Right lobe of liver (tissue), 6 donors: Measurements from ENCODE around the gene TBC1D19. TPM values are rescaled to one million over a fixed set of nuclear protein-coding genes. Genes with fewer than 3 reads are reported as not detected.
"Not testable (repeated sequence)": the region's sequence is repeated elsewhere in the genome, so short reads cannot be mapped to it uniquely, and the experiment has no call there.

Source experiments
- ATAC-seq, 4 donors: fragments of 200-7000 bp; cut with Tn5 transposase; one replicate each; pipeline ENCODE4 v1.9.1; 2020; ENCODE audit warnings: mild to moderate bottlenecking in 4 of 4, moderate library complexity in 4 of 4
- DNase-seq, 3 donors: peaks; one replicate each; pipeline ENCODE4 v3.0.0-alpha.2; 2020
- H3K27ac ChIP-seq, 3 donors: fragments of 200-600 bp; one replicate each; pipeline ENCODE4 v1.8.0; 2022
- H3K27me3 ChIP-seq, 2 donors: fragments of 200-600 bp; one replicate each; pipeline ENCODE4 v1.8.0; 2022
- H3K36me3 ChIP-seq, 4 donors: fragments of 200-600 bp; sonication (generic) in 1 of 4; one replicate each; pipeline versions ENCODE4 v1.5.1 to v1.8.0; 2017 to 2022; ENCODE audit warnings: control low read depth in 1 of 4
- H3K4me1 ChIP-seq, 4 donors: fragments of 200-600 bp; sonication (generic) in 1 of 4; one replicate each; pipeline versions ENCODE4 v1.5.1 to v1.8.0; 2017 to 2022; ENCODE audit warnings: control low read depth in 1 of 4
- H3K4me3 ChIP-seq, 3 donors: fragments of 200-600 bp; one replicate each; pipeline ENCODE4 v1.8.0; 2022
- H3K9me3 ChIP-seq, 4 donors: fragments of 200-600 bp; sonication (generic) in 1 of 4; one replicate each; pipeline versions ENCODE4 v1.5.1 to v1.8.0; 2017 to 2022; ENCODE audit warnings: control low read depth in 1 of 4
- POLR2A ChIP-seq: fragments of 450-650 bp; IDR thresholded peaks from one replicate; pipeline ENCODE4 v1.6.1; 2017; ENCODE audit warnings: antibody characterized with exemption, mild to moderate bottlenecking
- WGBS: methylation state at CpG from one replicate; pipeline ENCODE4 v1.1.6; 2018; ENCODE audit warnings: low coverage, low lambda C conversion rate; ENCODE audit not compliant: insufficient coverage; ENCODE audit errors: missing lambda C conversion rate; 5-methylcytosine and 5-hydroxymethylcytosine counted together
- intact Hi-C, 2 donors: fragments of 100-400 bp; cut with DNase I; formaldehyde crosslinking; loops; one replicate each; pipeline versions ENCODE4 v1.11.2 to v1.14.1; 2022
- total RNA-seq, 6 experiments: library from RNA; depleted of rRNA in 2 of 6; stranded (reverse); fragments of >200 nt in 2 of 6; fragmentation: NEBNext Ultra II Directional in 3 of 6; extraction: Animal tissue kit (Norgen Biotek cat#: 25700) in 3 of 6; gene quantifications; one replicate each; pipeline versions ENCODE4 v1.1.0 to v1.2.4, GENCODE V29; 2016 to 2023
- TF ChIP-seq, protein P1 (sequence below), 4 donors: fragments of 200-600 bp in 3 of 4; fragments of 450-650 bp in 1 of 4; IDR thresholded peaks; one replicate each; pipeline versions ENCODE4 v1.5.1 to v1.8.0; 2016 to 2022; ENCODE audit warnings: antibody characterized with exemption in 4 of 4, mild to moderate bottlenecking in 2 of 4
- donor health status: DM: no; HTN: yes; CAD: no.
- donor health status: DM: no; HTN: no; CAD: no.
- donor health status: DM: no; HTN: no; CAD: no.
- donor health status: DM: no; HTN: yes; CAD: no.
- donor health status: DM: no; HTN: yes; CAD: no.

The TBC1D19 gene
- total RNA-seq, 6 experiments from 2014 or later, result 1.8 to 5.3 (median 2.4) TPM

GRCh38 chr4:26685250-26685649, 101.4 kb downstream of the TBC1D19 start:
- Histone ChIP-seq H3K27ac (no peak overlapping the region), H3K27me3 (no peaks in the 10 kb centered on the region), H3K9me3 (no peaks in the 10 kb centered on the region), H3K4me1 (no peaks in the 10 kb centered on the region), H3K4me3 (no peak overlapping the region), H3K36me3 (no peaks in the 10 kb centered on the region)
- DNase-seq (no peak), ATAC-seq (no peak)
- intact Hi-C loops, result no loop called here
- TF ChIP-seq, protein P1, sequence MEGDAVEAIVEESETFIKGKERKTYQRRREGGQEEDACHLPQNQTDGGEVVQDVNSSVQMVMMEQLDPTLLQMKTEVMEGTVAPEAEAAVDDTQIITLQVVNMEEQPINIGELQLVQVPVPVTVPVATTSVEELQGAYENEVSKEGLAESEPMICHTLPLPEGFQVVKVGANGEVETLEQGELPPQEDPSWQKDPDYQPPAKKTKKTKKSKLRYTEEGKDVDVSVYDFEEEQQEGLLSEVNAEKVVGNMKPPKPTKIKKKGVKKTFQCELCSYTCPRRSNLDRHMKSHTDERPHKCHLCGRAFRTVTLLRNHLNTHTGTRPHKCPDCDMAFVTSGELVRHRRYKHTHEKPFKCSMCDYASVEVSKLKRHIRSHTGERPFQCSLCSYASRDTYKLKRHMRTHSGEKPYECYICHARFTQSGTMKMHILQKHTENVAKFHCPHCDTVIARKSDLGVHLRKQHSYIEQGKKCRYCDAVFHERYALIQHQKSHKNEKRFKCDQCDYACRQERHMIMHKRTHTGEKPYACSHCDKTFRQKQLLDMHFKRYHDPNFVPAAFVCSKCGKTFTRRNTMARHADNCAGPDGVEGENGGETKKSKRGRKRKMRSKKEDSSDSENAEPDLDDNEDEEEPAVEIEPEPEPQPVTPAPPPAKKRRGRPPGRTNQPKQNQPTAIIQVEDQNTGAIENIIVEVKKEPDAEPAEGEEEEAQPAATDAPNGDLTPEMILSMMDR (IDR thresholded peaks at IDR 0.05), result no peak
- no peak for TF ChIP-seq POLR2A
- 100% methylated on average over 1 of the region's 1 CpG for WGBS

DNA sequence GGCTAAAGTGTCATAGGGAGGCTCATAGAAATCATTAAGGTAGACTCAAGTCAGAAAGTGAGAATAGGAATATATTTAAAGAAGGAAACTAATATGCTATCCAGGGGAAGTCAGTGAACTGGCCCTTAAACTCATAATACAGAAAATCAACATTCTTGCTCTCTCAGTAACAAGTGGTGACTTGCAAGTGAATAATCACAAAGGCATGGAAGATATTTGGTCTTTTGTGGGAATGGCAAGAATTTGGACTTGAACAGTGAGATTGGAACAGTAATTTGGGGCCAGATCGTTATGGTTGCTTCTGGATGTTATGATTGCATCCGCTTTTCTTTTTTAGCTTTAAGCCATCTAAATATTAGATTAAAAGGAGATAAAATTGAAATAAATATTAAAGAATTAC, 103.8 kb downstream of the TBC1D19 start:
- H3K4me3 ChIP-seq, result no peak overlapping the region
- TF ChIP-seq POLR2A, result no peak
- TF ChIP-seq, protein P1 (IDR thresholded peaks at IDR 0.05), result no peak
- H3K27ac ChIP-seq, result no peak overlapping the region
- ATAC-seq (no peak), DNase-seq (no peak)
- no peaks in the 10 kb centered on the region for H3K27me3 ChIP-seq
- H3K9me3 ChIP-seq, result no peaks in the 10 kb centered on the region
- WGBS, result 81% methylated on average over 2 of the region's 2 CpGs
- H3K36me3 ChIP-seq, result no peaks in the 10 kb centered on the region
- intact Hi-C loops, result no loop called here
- no peaks in the 10 kb centered on the region for H3K4me1 ChIP-seq

- TF ChIP-seq, protein P1 (IDR thresholded peaks at IDR 0.05), result no peak
- TF ChIP-seq POLR2A, result no peak
- no peaks in the 10 kb centered on the region for H3K9me3 ChIP-seq
- no peak overlapping the region for H3K27ac ChIP-seq
- H3K4me3 ChIP-seq, result no peak overlapping the region
- ATAC-seq, result no peak
- no peak for DNase-seq
- no peaks in the 10 kb centered on the region for H3K4me1 ChIP-seq
- no peaks in the 10 kb centered on the region for H3K27me3 ChIP-seq
- WGBS, result 62% methylated on average over 3 of the region's 3 CpGs
- intact Hi-C loops, result no loop called here
- no peaks in the 10 kb centered on the region for H3K36me3 ChIP-seq
These were observed 106.6 kb downstream of the TBC1D19 start for GRCh38 chr4:26690506-26690905.

GRCh38 chr4:26692014-26692726, 108.3 kb downstream of the TBC1D19 start:
- Histone ChIP-seq H3K4me1 (no peaks in the 10 kb centered on the region), H3K36me3 (no peaks in the 10 kb centered on the region), H3K4me3 (no peak overlapping the region), H3K9me3 (no peaks in the 10 kb centered on the region), H3K27ac (no peak overlapping the region), H3K27me3 (no peaks in the 10 kb centered on the region)
- DNase-seq, result no peak
- 94% methylated on average over 4 of the region's 4 CpGs for WGBS
- intact Hi-C loops, result no loop called here
- no peak for TF ChIP-seq POLR2A
- TF ChIP-seq, protein P1 (IDR thresholded peaks at IDR 0.05), result no peak
- no peak for ATAC-seq

GRCh38 chr4:26694131-26694530, 110.2 kb downstream of the TBC1D19 start:
- H3K9me3 ChIP-seq, H3K4me1 ChIP-seq, ATAC-seq, H3K36me3 ChIP-seq, DNase-seq, H3K4me3 ChIP-seq, H3K27ac ChIP-seq, H3K27me3 ChIP-seq, intact Hi-C loops: not testable (repeated sequence)
- WGBS, result 89% methylated on average over 3 of the region's 13 CpGs
